Thyroid gland (tissue), 4 donors: ENCODE measurements around the gene MINK1.

ENCODE experiments used
- CTCF ChIP-seq, 6 experiments: fragments of 200-600 bp in 3 of 6; fragments of 450-650 bp in 3 of 6; sonication (generic) in 3 of 6; IDR thresholded peaks; one replicate each; pipeline ENCODE4 v1.5.1; 2016 to 2019; ENCODE audit warnings: antibody characterized with exemption in 6 of 6, mild to moderate bottlenecking in 2 of 6, inconsistent platforms in 1 of 6, moderate library complexity in 1 of 6
- POLR2A ChIP-seq, 2 donors: fragments of 450-650 bp; IDR thresholded peaks; one replicate each; pipeline ENCODE4 v1.6.1; 2017; ENCODE audit warnings: antibody characterized with exemption in 2 of 2, mild to moderate bottlenecking in 2 of 2, moderate library complexity in 1 of 2

DNA sequence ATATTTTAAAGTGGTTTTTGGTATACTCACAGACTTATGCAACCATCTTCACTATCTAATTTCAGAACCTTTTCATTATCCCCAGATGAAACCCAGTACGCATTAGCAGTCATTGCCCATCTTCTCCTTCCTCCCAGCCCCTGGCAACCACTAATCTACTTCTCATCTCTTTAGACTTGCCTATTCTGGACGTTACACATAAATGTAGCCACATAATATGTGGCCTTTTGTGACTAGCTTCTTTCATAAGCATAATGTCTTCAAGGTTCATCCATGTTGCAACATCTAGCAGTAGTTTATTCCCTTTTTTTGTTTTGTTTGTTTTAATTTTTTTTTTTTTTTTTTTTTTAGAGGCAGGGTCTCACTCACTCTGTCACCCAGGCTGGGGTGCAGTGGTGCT is 37.7 kb downstream of the MINK1 start:
- no peak for TF ChIP-seq CTCF (IDR thresholded peaks at IDR 0.05)
- TF ChIP-seq POLR2A (IDR thresholded peaks at IDR 0.05), result no peak
